IPS-20b (cell line): ENCODE measurements around the gene SPON2.

Experiments used
- H3K27ac ChIP-seq: one replicate; pipeline ENCODE4 v1.5.1; 2013; ENCODE audit warnings: low read length
- H3K27me3 ChIP-seq: 2 replicates; pipeline ENCODE4 v1.6.1; 2013; ENCODE audit warnings: mild to moderate bottlenecking, low read length, inconsistent platforms; ENCODE audit not compliant: insufficient read depth
- H3K36me3 ChIP-seq: 2 replicates; pipeline ENCODE4 v1.6.1; 2013; ENCODE audit warnings: low read depth, mild to moderate bottlenecking, inconsistent platforms, low read length, moderate library complexity; ENCODE audit not compliant: insufficient read depth
- H3K4me1 ChIP-seq: 2 replicates; pipeline ENCODE4 v1.6.1; 2013; ENCODE audit warnings: mild to moderate bottlenecking, control low read depth, inconsistent platforms, low read length, moderate library complexity; ENCODE audit not compliant: insufficient read depth
- H3K4me3 ChIP-seq: 2 replicates; pipeline ENCODE4 v1.5.1; 2013; ENCODE audit warnings: mild to moderate bottlenecking, low read length, inconsistent platforms
- H3K9ac ChIP-seq: 2 replicates; pipeline ENCODE4 v1.6.1; 2013; ENCODE audit warnings: low read depth, mild to moderate bottlenecking, inconsistent platforms, low read length, moderate library complexity
- H3K9me3 ChIP-seq: 2 replicates; pipeline ENCODE4 v1.6.1; 2013; ENCODE audit warnings: mild to moderate bottlenecking, low read depth, low read length, inconsistent platforms; ENCODE audit not compliant: insufficient read depth

SPON2 gene

DNA sequence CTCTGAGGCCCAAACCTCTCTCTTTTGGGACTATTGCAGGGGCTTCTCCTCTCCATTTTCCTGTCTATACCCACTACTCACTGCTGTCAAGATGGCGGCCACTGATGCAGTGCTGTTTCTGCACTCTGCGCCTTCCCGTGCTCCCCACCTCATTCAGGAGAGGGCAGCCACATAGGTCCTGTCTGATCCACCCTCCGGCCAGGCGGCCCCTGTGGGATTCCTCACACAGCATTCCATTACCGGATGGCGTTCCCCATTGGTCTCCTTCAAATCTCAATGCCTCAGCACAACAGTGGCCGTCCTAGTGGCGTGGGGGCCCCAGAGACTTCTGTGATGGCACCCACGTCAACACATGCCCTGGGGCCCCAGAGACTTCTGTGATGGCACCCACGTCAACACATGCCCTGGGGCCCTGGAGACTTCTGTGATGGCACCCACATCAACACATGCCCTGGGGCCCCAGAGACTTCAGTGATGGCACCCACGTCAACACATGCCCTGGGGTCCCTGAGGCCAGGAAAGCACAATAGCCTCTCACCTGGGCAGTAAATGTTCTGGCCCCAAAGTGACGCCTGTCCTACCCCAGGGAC lies 7.3 kb downstream of the SPON2 start:
- H3K27ac ChIP-seq, result no peak overlapping the region
- H3K9ac ChIP-seq, result no peak overlapping the region
- peaks cover 42% of the 10 kb centered on the region for H3K27me3 ChIP-seq
- no peaks in the 10 kb centered on the region for H3K9me3 ChIP-seq
- H3K36me3 ChIP-seq, result no peaks in the 10 kb centered on the region
- H3K4me1 ChIP-seq, result no peaks in the 10 kb centered on the region
- no peak overlapping the region for H3K4me3 ChIP-seq

DNA sequence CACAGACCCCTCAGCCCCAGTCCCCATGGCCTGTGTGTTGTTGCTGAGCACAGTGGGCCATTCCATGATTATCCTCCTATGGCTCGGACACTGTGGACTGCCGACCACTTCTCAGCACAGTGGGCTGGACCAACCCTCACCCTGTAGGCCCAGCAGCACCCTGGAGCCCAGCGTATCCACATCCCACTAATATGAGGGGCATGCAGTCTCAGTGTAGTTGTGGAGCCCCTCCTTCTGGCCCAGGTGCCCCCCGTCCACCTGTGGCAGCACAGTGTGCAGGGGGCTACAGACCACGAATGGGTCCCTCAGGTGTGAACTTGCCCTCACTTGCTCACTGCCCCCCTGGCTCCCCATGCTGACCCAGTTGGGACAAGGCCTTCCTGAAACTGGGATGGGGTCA lies 7.9 kb downstream of the SPON2 start:
- Histone ChIP-seq H3K4me1 (no peaks in the 10 kb centered on the region), H3K36me3 (no peaks in the 10 kb centered on the region), H3K4me3 (no peak overlapping the region), H3K27me3 (peaks cover 36% of the 10 kb centered on the region), H3K27ac (no peak overlapping the region), H3K9me3 (no peaks in the 10 kb centered on the region), H3K9ac (no peak overlapping the region)

DNA sequence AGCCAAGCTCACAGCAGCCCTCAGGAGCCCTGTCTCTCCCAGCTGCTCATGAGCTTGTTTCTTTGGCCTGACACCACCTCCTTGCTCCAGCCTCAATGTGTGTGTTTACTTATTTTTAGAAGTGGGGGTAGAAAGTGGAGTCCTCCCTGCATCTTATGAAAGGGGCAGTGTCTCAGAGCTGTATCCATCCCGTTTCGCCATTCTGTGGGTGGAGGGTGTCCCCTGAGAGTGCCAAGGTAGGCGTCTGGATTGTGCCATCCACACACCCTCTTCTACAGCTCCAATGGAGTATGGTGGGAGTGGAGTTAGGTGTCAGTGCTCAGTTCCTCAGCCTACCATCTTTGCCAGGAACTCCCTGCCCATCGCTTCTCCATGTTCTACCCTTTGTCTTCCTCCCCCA lies 8.3 kb downstream of the SPON2 start:
- Histone ChIP-seq H3K4me1 (no peaks in the 10 kb centered on the region), H3K9ac (no peak overlapping the region), H3K27ac (no peak overlapping the region), H3K9me3 (no peaks in the 10 kb centered on the region), H3K4me3 (no peak overlapping the region), H3K27me3 (peaks cover 32% of the 10 kb centered on the region), H3K36me3 (no peaks in the 10 kb centered on the region)

DNA sequence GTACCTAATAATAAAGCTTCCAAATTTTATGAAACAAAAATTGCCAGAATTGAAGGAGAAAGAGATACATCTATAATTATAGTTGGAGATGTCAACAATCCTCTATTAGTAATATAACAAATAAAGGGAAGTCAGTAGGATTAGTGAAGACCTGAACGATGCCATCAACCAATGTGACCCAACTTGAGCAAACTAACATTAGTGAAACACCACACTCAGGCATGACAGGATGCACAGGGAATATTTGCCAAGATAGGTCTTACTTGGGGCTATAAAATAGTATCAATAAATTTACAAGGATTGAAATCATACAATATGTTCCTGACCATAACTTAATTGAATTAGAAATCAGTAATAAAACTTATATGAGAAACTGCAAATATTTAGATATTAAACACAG lies 12.0 kb downstream of the SPON2 start:
- no peak overlapping the region for H3K4me3 ChIP-seq
- no peak overlapping the region for H3K9ac ChIP-seq
- no peaks in the 10 kb centered on the region for H3K4me1 ChIP-seq
- peaks cover under 1% of the 10 kb centered on the region for H3K27me3 ChIP-seq
- H3K27ac ChIP-seq, result no peak overlapping the region
- no peaks in the 10 kb centered on the region for H3K36me3 ChIP-seq
- peaks cover 12% of the 10 kb centered on the region for H3K9me3 ChIP-seq

DNA sequence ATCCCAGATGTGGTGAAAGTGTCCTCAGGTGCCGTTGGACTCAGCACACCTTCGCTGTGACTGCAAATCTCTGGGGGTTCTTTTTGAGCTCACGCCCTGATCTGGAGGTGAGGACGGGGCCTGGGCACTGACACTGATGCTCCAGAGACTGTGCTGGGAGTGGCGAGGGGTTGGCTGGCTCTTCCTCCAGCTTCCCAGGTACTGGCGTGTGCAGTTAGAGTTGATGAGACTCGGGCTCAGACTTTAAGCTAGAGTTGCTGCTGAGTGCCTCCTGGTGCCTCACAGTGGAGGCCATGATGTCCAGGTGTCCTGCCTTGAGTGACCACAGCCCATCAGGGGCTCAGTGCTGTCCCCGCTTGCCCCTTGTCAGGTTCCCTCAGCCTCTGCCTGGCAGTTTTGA lies 16.3 kb downstream of the SPON2 start:
- no peaks in the 10 kb centered on the region for H3K36me3 ChIP-seq
- H3K4me3 ChIP-seq, result no peak overlapping the region
- no peak overlapping the region for H3K27ac ChIP-seq
- H3K9me3 ChIP-seq, result peaks cover 12% of the 10 kb centered on the region
- H3K9ac ChIP-seq, result no peak overlapping the region
- no peaks in the 10 kb centered on the region for H3K4me1 ChIP-seq
- peaks cover 4% of the 10 kb centered on the region; the same call in 1 of the 2 replicates for H3K27me3 ChIP-seq

DNA sequence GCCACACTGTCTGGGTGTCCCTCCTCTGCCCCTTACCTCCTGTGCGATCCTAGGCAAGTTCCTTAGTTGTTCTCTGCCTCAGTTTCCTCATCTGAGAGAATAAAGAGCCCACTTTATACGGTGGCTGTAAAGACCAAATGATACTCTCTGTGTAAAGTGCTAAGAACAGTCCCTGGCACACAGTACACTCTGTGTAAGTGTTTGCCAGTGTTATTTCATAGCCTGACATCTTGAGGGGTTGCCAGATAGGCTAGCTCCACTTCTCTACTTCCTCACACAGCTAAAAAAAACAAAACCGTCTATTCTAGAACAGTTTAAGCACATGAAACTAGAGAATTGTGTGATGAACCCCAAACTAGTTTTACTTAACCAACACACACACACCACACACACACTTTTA lies 17.1 kb downstream of the SPON2 start:
- Histone ChIP-seq H3K9ac (no peak overlapping the region), H3K27ac (no peak overlapping the region), H3K27me3 (peaks cover 4% of the 10 kb centered on the region; the same call in 1 of the 2 replicates), H3K36me3 (no peaks in the 10 kb centered on the region), H3K4me3 (no peak overlapping the region), H3K4me1 (no peaks in the 10 kb centered on the region), H3K9me3 (peaks cover 12% of the 10 kb centered on the region)

DNA sequence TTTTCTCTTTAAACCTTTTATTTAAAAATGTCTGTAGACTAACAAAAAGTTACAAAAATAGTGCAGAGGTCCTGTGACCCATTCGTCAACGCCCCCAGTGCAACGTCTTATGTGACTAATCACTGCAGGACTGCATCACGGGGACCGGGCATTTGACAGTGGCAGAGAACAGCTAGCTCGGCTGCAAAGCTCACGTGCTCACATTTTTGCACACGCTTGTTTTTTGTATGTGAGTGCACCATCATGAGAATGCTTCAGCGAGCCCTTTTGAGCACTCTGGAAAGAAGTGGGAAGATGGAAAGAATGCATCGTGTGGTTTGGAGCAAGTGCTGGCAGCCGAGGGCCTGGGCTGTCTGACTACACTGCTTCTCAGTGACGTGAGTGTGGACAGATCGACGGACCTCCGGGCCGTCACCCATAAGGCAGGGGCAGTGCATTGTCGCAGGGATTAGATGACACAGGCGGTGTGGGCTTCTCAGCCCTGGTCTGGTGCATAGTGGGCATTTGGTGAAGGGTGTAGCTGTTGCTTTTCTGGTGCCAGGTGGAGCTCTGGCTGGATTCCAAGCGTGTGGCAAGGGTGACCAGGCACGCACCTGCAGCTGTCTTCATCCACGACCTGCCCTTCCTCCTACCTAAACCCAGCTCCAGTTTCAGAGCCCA lies 17.7 kb downstream of the SPON2 start:
- no peaks in the 10 kb centered on the region for H3K4me1 ChIP-seq
- peaks cover 12% of the 10 kb centered on the region for H3K9me3 ChIP-seq
- H3K9ac ChIP-seq, result no peak overlapping the region
- H3K27ac ChIP-seq, result no peak overlapping the region
- no peaks in the 10 kb centered on the region for H3K36me3 ChIP-seq
- peaks cover 4% of the 10 kb centered on the region; the same call in 1 of the 2 replicates for H3K27me3 ChIP-seq
- no peak overlapping the region for H3K4me3 ChIP-seq

DNA sequence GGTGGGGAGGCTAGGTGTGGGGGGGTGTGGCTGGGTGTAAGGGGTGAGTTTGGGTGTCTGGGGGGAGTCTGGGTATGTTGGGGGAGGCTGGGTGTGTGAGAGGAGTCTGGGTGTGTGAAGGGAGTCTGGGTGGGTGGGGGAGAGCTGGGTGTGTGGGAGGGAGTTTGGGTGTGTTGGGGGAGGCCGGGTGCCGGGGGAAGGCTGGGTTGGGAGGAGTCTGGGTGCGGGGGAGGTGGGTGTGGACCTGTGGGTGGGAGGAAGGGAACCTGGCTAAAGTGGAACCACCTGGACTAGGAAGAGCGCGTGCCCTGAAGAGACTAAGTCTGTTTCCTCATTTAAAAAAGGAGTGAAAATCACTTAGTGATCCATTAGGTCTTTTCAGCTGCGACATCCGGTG lies 18.3 kb downstream of the SPON2 start:
- H3K4me3 ChIP-seq, result no peak overlapping the region
- H3K27ac ChIP-seq, result no peak overlapping the region
- H3K4me1 ChIP-seq, result no peaks in the 10 kb centered on the region
- peaks cover 4% of the 10 kb centered on the region; the same call in 1 of the 2 replicates for H3K27me3 ChIP-seq
- no peaks in the 10 kb centered on the region for H3K36me3 ChIP-seq
- peaks cover 12% of the 10 kb centered on the region for H3K9me3 ChIP-seq
- no peak overlapping the region for H3K9ac ChIP-seq

DNA sequence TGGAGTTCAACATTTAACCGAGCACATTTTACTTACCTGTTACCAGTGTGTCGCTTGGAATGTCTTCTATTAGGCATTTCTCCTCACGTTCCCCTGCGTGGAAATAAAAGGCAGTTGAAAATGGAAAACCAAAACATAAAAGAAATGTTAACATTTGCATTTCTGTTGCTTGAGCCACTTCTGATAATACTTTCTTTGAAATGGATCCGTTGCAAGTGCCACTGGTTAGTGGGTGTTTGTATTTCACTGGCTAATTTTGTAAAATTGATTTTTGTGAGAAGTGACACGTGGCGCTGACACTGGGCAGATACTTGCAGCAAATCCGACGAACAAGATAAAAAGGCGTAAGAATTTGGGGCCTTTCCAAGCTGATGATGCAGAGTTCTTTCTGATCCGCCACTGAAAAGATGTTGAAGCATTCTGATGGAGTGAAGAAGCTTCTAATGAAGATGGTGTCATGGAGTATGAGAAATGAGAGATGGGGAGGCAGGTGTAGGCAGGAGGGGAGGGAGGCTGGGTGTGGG lies 18.8 kb downstream of the SPON2 start:
- no peak overlapping the region for H3K4me3 ChIP-seq
- no peak overlapping the region for H3K27ac ChIP-seq
- peaks cover 4% of the 10 kb centered on the region; the same call in 1 of the 2 replicates for H3K27me3 ChIP-seq
- no peaks in the 10 kb centered on the region for H3K36me3 ChIP-seq
- H3K9ac ChIP-seq, result no peak overlapping the region
- H3K9me3 ChIP-seq, result peaks cover 11% of the 10 kb centered on the region
- no peaks in the 10 kb centered on the region for H3K4me1 ChIP-seq

DNA sequence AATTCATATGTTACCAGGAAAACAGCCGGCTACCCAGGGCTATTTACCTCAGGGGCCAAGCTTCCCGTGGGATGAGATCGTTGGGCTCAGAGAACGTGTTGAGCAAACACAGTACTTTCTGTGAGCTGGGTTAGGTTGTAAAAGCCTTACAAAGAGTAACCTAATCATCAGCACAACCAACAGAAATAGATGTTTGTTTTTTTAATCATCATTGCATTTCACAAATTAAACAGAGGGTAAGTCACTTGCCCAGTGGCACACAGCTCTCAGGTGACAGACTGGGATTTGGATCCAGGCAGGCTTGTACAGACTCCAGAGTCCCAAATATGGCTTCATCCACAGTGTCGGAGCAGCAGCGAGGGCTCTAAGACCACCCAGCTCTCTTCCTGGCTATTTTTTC lies 20.1 kb downstream of the SPON2 start:
- Histone ChIP-seq H3K9ac (no peak overlapping the region), H3K4me1 (no peaks in the 10 kb centered on the region), H3K36me3 (no peaks in the 10 kb centered on the region), H3K27me3 (peaks cover 4% of the 10 kb centered on the region; the same call in 1 of the 2 replicates), H3K4me3 (no peak overlapping the region), H3K9me3 (no peaks in the 10 kb centered on the region; the same call in 1 of the 2 replicates), H3K27ac (no peak overlapping the region)

DNA sequence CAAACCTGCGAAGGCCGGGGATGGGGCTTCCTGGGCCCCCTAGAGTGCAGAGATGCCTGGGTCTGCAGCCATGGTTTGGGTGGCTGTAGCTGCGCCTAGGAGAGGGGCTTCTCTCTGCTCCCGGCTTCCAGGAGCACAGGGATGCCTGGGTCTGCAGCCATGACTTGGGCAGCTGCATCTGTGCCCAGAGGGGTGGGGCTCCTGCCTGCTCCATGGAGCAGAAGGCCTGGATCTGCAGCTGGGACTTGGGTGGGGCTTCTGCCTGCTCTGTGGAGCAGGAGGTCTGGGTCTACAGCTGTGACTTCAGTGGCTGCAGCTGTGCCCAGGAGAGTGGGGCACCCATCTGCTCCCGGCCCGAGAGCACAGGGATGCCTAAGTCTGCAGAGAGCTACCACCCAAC lies 20.8 kb downstream of the SPON2 start:
- Histone ChIP-seq H3K9ac (no peak overlapping the region), H3K4me1 (no peaks in the 10 kb centered on the region), H3K9me3 (no peaks in the 10 kb centered on the region; the same call in 1 of the 2 replicates), H3K4me3 (no peak overlapping the region), H3K27ac (no peak overlapping the region), H3K27me3 (0 out of 2 replicates have a peak, but pooled peaks cover 4% of the 10 kb centered on the region), H3K36me3 (no peaks in the 10 kb centered on the region)

DNA sequence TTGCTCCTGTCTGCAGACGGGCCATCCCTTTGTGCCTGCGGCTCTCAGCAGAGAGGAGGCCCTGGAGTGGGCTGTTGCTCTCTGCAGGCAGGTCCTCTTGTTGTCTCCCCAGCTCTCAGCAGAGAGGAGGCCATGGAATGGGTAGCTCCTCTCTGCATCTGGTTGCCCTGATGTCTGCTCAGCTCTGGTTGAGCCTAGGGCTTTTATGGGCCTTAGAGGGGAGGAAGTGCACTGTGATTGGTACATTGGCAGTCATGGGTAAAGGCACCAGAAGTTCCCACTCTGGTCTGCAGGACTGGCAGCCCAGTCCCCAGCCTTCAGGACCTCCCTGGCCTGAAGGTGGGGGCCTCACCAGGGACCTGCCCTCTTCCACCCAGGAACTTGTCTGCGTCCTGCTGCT lies 21.5 kb downstream of the SPON2 start:
- H3K4me3 ChIP-seq, result no peak overlapping the region
- no peak overlapping the region for H3K27ac ChIP-seq
- H3K27me3 ChIP-seq, result 0 out of 2 replicates have a peak, but pooled peaks cover 4% of the 10 kb centered on the region
- no peaks in the 10 kb centered on the region for H3K36me3 ChIP-seq
- no peak overlapping the region for H3K9ac ChIP-seq
- no peaks in the 10 kb centered on the region for H3K4me1 ChIP-seq
- H3K9me3 ChIP-seq, result no peaks in the 10 kb centered on the region; the same call in 1 of the 2 replicates
